Adrenal gland (tissue), 12 donors: ENCODE results near the gene DUSP10. TPM values are rescaled to one million over a fixed set of nuclear protein-coding genes. Genes with fewer than 3 reads are reported as not detected.

ENCODE experiments used
- DNase-seq, 7 donors: peaks; one replicate each; pipeline ENCODE4 v3.0.0-alpha.2; 2019 to 2020
- H3K27ac ChIP-seq, 5 donors: fragments of 200-600 bp; sonication (generic) in 4 of 5; 1 replicate in 3 of 5; 2 replicates in 2 of 5; pipeline versions ENCODE4 v1.5.1 to v1.8.0; 2016 to 2020; ENCODE audit warnings: mild to moderate bottlenecking in 1 of 5
- H3K27me3 ChIP-seq: fragments of 200-600 bp; 2 replicates; pipeline ENCODE4 v1.8.0; 2021
- H3K36me3 ChIP-seq, 2 donors: fragments of 200-600 bp; replicated peaks in 1 of 2; 1 replicate in 1 of 2; 2 replicates in 1 of 2; pipeline versions ENCODE4 v1.5.1 to v1.8.0; 2018 to 2022
- H3K4me1 ChIP-seq, 2 donors: fragments of 200-600 bp; replicated peaks in 1 of 2; 1 replicate in 1 of 2; 2 replicates in 1 of 2; pipeline versions ENCODE4 v1.5.1 to v1.8.0; 2018 to 2021
- H3K4me3 ChIP-seq, 4 donors: fragments of 200-600 bp; sonication (generic) in 3 of 4; one replicate each; pipeline ENCODE4 v1.5.1; 2016 to 2018
- H3K9me3 ChIP-seq, 3 donors: fragments of 200-600 bp; sonication (generic) in 1 of 3; replicated peaks in 1 of 3; 1 replicate in 2 of 3; 2 replicates in 1 of 3; pipeline versions ENCODE4 v1.5.1 to v1.8.0; 2016 to 2021
- CTCF ChIP-seq, 6 experiments: fragments of 450-650 bp in 4 of 6; fragments of 200-600 bp in 2 of 6; sonication (generic) in 1 of 6; IDR thresholded peaks; 1 replicate in 5 of 6; 2 replicates in 1 of 6; pipeline versions ENCODE4 v1.5.1 to v1.8.0; 2016 to 2021; ENCODE audit warnings: antibody characterized with exemption in 6 of 6, mild to moderate bottlenecking in 2 of 6, moderate library complexity in 1 of 6
- POLR2A ChIP-seq, 2 donors: fragments of 450-650 bp; IDR thresholded peaks; one replicate each; pipeline ENCODE4 v1.6.1; 2017; ENCODE audit warnings: antibody characterized with exemption in 2 of 2, mild to moderate bottlenecking in 2 of 2, moderate library complexity in 1 of 2
- WGBS, 4 donors: extraction: QIAGEN DNeasy Blood & Tissue Kit in 2 of 4; methylation state at CpG; one replicate each; pipeline versions ENCODE4 v1.1.5 to v1.1.7; 2013 to 2017; 5-methylcytosine and 5-hydroxymethylcytosine counted together
- intact Hi-C, 2 donors: fragments of 100-400 bp; cut with DNase I; formaldehyde crosslinking; loops; one replicate each; pipeline versions ENCODE4 v1.14.1 to v1.15.0; 2022 to 2023
- polyA plus RNA-seq, 3 donors: library from polyadenylated mRNA; stranded (reverse); fragments of 200-250 nt in 2 of 3; fragments of 350-450 nt in 1 of 3; fragmentation: Illumina TruSeq in 1 of 3; extraction: RNeasy Lipid Tissue Mini Kit (QIAGEN cat#74804) in 1 of 3; gene quantifications; one replicate each; pipeline ENCODE4 v1.2.3, GENCODE V29; 2013 to 2014
- total RNA-seq, 9 donors: library from RNA; depleted of rRNA in 4 of 9; stranded (reverse); fragments of >200 nt in 4 of 9; fragments of 120-200 nt in 1 of 9; fragmentation: NEBNext Ultra II Directional in 1 of 9; extraction: Animal tissue kit (Norgen Biotek cat#: 25700) in 1 of 9; gene quantifications; one replicate each; pipeline versions ENCODE4 v1.1.0 to v1.2.4, GENCODE V29; 2013 to 2023
- donor health status: healthy with polysubstance abuse.
- donor health status: Bipolar disorder and iron deficiency.
- donor health status: DM: yes; HTN: yes; CAD: no.
- donor health status: DM: no; HTN: no; CAD: no.
- donor health status: DM: no; HTN: no; CAD: no.
- donor health status: DM: yes; HTN: yes; CAD: no.

The DUSP10 gene
- total and polyA plus RNA-seq, 12 donors: 2.6 to 22.1 (median 6.5) TPM

GRCh38 chr1:221778125-221778524 lies 36.2 kb upstream of the DUSP10 start:
- H3K9me3 ChIP-seq: no peaks in the 10 kb centered on the region
- no peaks in the 10 kb centered on the region for H3K27me3 ChIP-seq
- H3K27ac ChIP-seq: no peak overlapping the region
- no peaks in the 10 kb centered on the region for H3K4me1 ChIP-seq
- no peak overlapping the region for H3K4me3 ChIP-seq
- H3K36me3 ChIP-seq: no peaks in the 10 kb centered on the region
- 81 to 92% (median 86%) methylated on average over 3 of the region's 3 CpGs for WGBS, 4 donors
- DNase-seq: no peak
- intact Hi-C loops: no loop called here
- TF ChIP-seq POLR2A (IDR thresholded peaks at IDR 0.05): no peak
- TF ChIP-seq CTCF (IDR thresholded peaks at IDR 0.05): no peak

DNA sequence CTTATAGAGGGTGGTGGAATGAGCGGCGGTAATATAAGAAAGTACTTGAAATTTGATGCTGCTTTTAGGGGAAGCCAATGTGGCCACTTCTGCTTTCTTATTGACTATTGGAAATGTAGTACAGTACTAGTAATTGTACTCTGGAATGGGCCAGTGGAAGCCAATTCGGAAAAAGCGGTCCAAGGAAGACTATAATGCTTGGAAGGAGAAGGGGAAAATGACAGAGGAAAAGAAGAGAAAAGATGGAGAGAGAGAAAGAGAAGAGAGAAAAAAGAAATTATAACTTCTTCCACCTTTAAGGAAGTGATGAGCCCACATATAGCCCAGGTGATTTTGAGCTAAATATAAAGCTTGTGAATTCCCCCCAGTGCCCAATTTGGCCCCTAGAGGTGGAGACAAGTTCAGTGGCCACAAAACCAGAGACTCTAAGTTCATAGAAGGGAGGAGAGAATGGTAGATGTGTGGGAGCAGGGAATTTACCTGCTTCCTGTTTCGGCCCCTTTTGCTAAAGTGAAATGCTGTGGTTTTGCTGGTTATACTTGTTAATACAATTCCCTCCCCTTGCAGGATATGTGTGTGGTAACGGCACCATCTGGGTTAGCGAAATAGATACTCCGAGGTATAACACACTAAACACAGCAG lies 35.7 kb upstream of the DUSP10 start:
- intact Hi-C loops: no loop called here
- H3K27me3 ChIP-seq: no peaks in the 10 kb centered on the region
- no peak for DNase-seq
- TF ChIP-seq CTCF (IDR thresholded peaks at IDR 0.05): no peak
- no peak for TF ChIP-seq POLR2A (IDR thresholded peaks at IDR 0.05)
- no peak overlapping the region for H3K4me3 ChIP-seq
- no peak overlapping the region for H3K27ac ChIP-seq
- no peaks in the 10 kb centered on the region for H3K9me3 ChIP-seq
- no peaks in the 10 kb centered on the region for H3K4me1 ChIP-seq
- 81 to 87% (median 86%) methylated on average over 8 of the region's 8 CpGs for WGBS, 4 donors
- H3K36me3 ChIP-seq: no peaks in the 10 kb centered on the region

- H3K36me3 ChIP-seq: no peaks in the 10 kb centered on the region
- DNase-seq: no peak
- H3K4me1 ChIP-seq: no peaks in the 10 kb centered on the region
- TF ChIP-seq CTCF (IDR thresholded peaks at IDR 0.05): no peak
- TF ChIP-seq POLR2A (IDR thresholded peaks at IDR 0.05): no peak
- H3K27ac ChIP-seq: no peak overlapping the region
- H3K4me3 ChIP-seq: no peak overlapping the region
- no peaks in the 10 kb centered on the region for H3K9me3 ChIP-seq
- 47 to 60% (median 49%) methylated on average over 5 of the region's 5 CpGs for WGBS, 4 donors
- no peaks in the 10 kb centered on the region for H3K27me3 ChIP-seq
- intact Hi-C loops: no loop called here
Observed at GRCh38 chr1:221776495-221777301, 34.8 kb upstream of the DUSP10 start.

DNA sequence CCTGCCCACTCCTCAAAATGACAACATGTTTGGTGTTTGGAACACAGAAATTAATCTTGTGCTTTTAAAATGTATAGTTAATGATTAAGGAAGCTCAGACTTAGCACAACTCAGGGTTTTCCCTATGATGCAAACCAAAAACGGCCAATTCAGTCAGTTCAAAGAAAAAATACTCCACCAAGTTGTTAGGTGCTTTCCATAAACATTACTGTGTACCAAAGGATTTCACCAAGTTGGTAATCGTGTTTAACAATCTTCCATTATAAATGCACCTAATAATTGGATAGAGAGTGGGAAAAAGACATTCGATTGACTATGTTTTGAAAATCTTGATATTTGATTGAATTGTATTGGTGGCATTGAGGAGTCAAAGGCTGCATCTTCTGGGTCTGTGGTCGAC lies 33.3 kb upstream of the DUSP10 start:
- no peak overlapping the region for H3K27ac ChIP-seq
- intact Hi-C loops: no loop called here
- no peaks in the 10 kb centered on the region for H3K36me3 ChIP-seq
- WGBS, 4 donors: 71 to 87% (median 81%) methylated on average over 4 of the region's 4 CpGs
- DNase-seq: no peak
- H3K4me3 ChIP-seq: no peak overlapping the region
- no peaks in the 10 kb centered on the region for H3K4me1 ChIP-seq
- no peaks in the 10 kb centered on the region for H3K27me3 ChIP-seq
- TF ChIP-seq CTCF (IDR thresholded peaks at IDR 0.05) (no peak), POLR2A (IDR thresholded peaks at IDR 0.05) (no peak)
- H3K9me3 ChIP-seq: no peaks in the 10 kb centered on the region
